Hepatic stellate cell (primary cell): ENCODE measurements around the gene RPP21.

Experiments used
- DNase-seq: peaks from one replicate; pipeline ENCODE4 v3.0.0; 2011; ENCODE audit warnings: low spot score

RPP21 gene

DNA sequence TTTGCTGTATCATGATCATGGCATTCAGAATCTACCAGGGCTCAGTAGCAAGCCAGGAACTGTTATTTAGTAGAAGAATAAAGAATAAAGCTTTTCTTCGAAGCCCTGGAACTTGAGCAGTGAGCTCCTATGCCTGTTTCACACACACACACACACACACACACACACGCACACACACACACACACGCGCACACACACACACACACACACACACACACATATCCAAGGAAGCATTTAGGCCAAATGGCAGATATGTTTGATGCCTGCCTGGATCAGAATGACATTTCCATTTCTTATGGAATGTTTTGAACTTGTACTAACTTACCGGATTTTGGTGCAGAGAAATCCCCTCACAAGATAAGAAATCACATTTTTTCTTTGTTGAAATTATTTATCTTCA is 35.5 kb downstream of the RPP21 start:
- no peak for DNase-seq

DNA sequence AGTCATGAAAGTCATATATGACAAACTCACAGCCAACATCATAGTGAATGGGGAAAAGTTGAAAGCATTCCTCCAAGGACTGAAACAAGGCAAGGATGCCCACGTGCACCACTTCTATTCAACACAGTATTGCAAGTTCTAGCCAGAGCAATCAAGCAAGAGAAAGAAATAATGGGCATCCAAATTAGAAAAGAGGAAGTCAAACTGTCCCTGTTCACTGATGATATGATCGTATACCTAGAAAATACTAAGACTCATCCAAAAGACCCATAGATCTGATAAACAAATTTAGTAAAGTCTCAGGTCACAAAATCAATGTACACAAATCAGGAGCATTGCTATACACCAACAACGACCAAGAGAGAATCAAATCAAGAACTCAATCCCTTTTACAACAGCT is 41.2 kb downstream of the RPP21 start:
- DNase-seq = no peak

DNA sequence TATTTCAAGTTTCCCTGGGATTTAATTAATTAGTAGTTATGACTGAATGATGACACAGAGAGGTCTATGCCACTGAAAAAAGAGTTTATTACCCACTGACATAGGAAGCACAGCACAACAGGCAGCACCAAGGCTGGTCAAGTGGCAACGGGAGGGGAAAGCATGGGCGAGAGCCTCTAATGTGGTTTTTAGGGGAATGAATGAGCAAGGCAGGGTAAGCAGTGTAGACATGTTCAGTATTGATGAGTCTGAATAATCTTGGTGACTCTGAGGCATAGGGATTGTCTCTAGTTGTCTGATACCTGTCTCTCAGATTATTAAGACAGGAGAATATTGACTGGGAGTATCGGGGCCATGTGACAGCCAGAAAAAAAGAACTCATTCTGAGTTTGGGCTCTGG is 46.3 kb downstream of the RPP21 start:
- no peak for DNase-seq

DNA sequence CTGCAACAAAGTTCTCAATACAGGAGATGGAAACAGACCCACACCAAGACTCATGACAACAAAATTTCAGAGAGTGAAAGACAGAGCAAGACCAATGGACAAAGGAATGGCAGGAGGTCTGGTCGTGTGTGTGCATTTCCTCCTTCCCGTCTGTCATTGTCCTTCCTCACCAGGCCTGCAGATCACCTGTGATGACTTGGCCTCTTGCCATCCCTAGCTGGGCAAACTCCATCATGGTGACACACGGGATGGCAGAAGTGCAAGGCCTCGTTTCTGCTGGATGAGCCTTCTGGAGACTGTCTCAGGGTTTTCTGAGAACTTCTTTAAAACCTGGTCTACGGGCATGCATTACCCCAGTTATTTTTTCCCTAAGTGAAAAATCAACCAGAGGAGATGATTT is 49.2 kb downstream of the RPP21 start:
- DNase-seq = no peak
